Neural progenitor cell (in vitro differentiated cells): ENCODE measurements around the gene MTR.

ENCODE experiments used
- CTCF ChIP-seq: fragments of 200-600 bp; sonication (generic); IDR thresholded peaks from 2 replicates; pipeline ENCODE4 v1.5.1; 2017; ENCODE audit warnings: antibody characterized with exemption, mild to moderate bottlenecking
- EZH2 ChIP-seq: fragments of 200-600 bp; sonication (generic); IDR thresholded peaks from 2 replicates; pipeline ENCODE4 v1.6.1; 2017; ENCODE audit warnings: antibody characterized with exemption, mild to moderate bottlenecking, moderate library complexity
- EZH2phosphoT487 ChIP-seq: fragments of 200-600 bp; sonication (generic); IDR thresholded peaks from 2 replicates; pipeline ENCODE4 v1.6.1; 2017; ENCODE audit warnings: antibody characterized with exemption

GRCh38 chr1:236837115-236837514 is 42.0 kb downstream of the MTR start:
- TF ChIP-seq EZH2phosphoT487 = no peak
- no peak for TF ChIP-seq CTCF
- TF ChIP-seq EZH2 = no peak
